ENCODE results near the gene MAML2. TPM values are rescaled to one million over a fixed set of nuclear protein-coding genes. Genes with fewer than 3 reads are reported as not detected.

MAML2 gene
- polyA plus RNA-seq, 10 donors: 4.5 to 8.9 (median 6.0) TPM

GRCh38 chr11:96339706-96340554, 3.1 kb downstream of the MAML2 start:
- no peak for DNase-seq

- DNase-seq: peak in 1 of 3 donors; percentile 62
Measured at GRCh38 chr11:96338910-96339705, 3.9 kb downstream of the MAML2 start.

GRCh38 chr11:96337541-96338431, 5.2 kb downstream of the MAML2 start:
- peak in 1 of 3 donors; percentile 36 for DNase-seq

GRCh38 chr11:96335388-96335787, 7.6 kb downstream of the MAML2 start:
- DNase-seq: no peak

- no peak for DNase-seq
Measured at GRCh38 chr11:96334219-96334618, 8.8 kb downstream of the MAML2 start.

- DNase-seq: peak in 1 of 3 donors; percentile 62
Measured at GRCh38 chr11:96333191-96333719, 9.7 kb downstream of the MAML2 start.

- DNase-seq: no peak
Measured at GRCh38 chr11:96332126-96332771, 10.7 kb downstream of the MAML2 start.

- no peak for DNase-seq
Measured at GRCh38 chr11:96331699-96332116, 11.3 kb downstream of the MAML2 start.

GRCh38 chr11:96330511-96330859, 12.5 kb downstream of the MAML2 start:
- DNase-seq: no peak

- no peak for DNase-seq
Measured at GRCh38 chr11:96329855-96330510, 13.0 kb downstream of the MAML2 start.

- DNase-seq: no peak
Measured at GRCh38 chr11:96329419-96329818, 13.6 kb downstream of the MAML2 start.

- DNase-seq: no peak
Measured at GRCh38 chr11:96328395-96329010, 14.5 kb downstream of the MAML2 start.

- DNase-seq: no peak
Measured at GRCh38 chr11:96326959-96327358, 16.0 kb downstream of the MAML2 start.

- DNase-seq: peak in 1 of 3 donors; percentile 78
Measured at GRCh38 chr11:96324912-96325311, 18.1 kb downstream of the MAML2 start.

GRCh38 chr11:96323642-96323985, 19.4 kb downstream of the MAML2 start:
- no peak for DNase-seq

GRCh38 chr11:96322775-96323641, 20.0 kb downstream of the MAML2 start:
- DNase-seq: no peak

- no peak for DNase-seq
Measured at GRCh38 chr11:96321091-96321490, 21.9 kb downstream of the MAML2 start.

GRCh38 chr11:96319898-96320656, 22.9 kb downstream of the MAML2 start:
- DNase-seq: no peak
